Measurements from ENCODE around the gene MSL1.

MSL1 gene

GRCh38 chr17:40086150-40087044 is 35.4 kb upstream of the MSL1 start:
- Histone ChIP-seq H3K36me3 (ENCODE audit: control insufficient read depth in 2 of 2, insufficient read depth in 1 of 2, low read length in 2 of 2) (peaks cover 17 to 55% of the 10 kb centered on the region in 2 experiments; a peak in 2 of 3 replicates), H3K4me1 (ENCODE audit: control insufficient read depth, insufficient read depth, low read length) (no peaks in the 10 kb centered on the region), H3K4me3 (ENCODE audit: low read depth, low read length) (no peak overlapping the region), H3K27ac (ENCODE audit: extremely low read depth, low read depth, low read length) (no peak overlapping the region), H3K9me3 (ENCODE audit: control insufficient read depth, insufficient read depth, low read depth, low read length) (no peaks in the 10 kb centered on the region)
- TF ChIP-seq CTCF (tag by site-specific recombination; IDR thresholded peaks at IDR 0.05) (peak; percentile 65; the same call in 1 of the 2 replicates), ZNF792 (tag by site-specific recombination; IDR thresholded peaks at IDR 0.05) (no peak), ZNF654 (tag by site-specific recombination; IDR thresholded peaks at IDR 0.05; ENCODE audit: low read depth) (peak; percentile 63), ZBTB26 (tag by site-specific recombination; optimal IDR thresholded peaks at IDR 0.05) (peak; percentile 14), PATZ1 (tag by site-specific recombination; IDR thresholded peaks at IDR 0.05) (0 out of 2 replicates have a peak, but pooled peaks have one; percentile 27), ZNF394 (tag by site-specific recombination; IDR thresholded peaks at IDR 0.05; ENCODE audit: borderline replicate concordance) (no peak), MZF1 (tag by site-specific recombination; IDR thresholded peaks at IDR 0.05; ENCODE audit: borderline replicate concordance) (no peak), ZNF280C (tag by site-specific recombination; IDR thresholded peaks at IDR 0.05) (0 out of 2 replicates have a peak, but pooled peaks have one; percentile 28)
- POLR2A ChIA-PET, result interaction anchor here (0.6 to 1.1 kb wide), 3 partner anchors 14 to 113 kb away, joined by 3 to 5 read pairs (median 3); partner anchors contain the start of gene NR1D1
- CTCF ChIA-PET, result interaction anchor here (0.6 to 4.9 kb wide), 33 partner anchors 8 to 879 kb away, joined by 3 to 91 read pairs (median 4); partner anchors contain the start of genes CSF3, MED24, NR1D1 and THRA

- ChIA-PET CTCF (interaction anchor here (0.6 to 4.9 kb wide), 18 partner anchors 12 to 128 kb away, joined by 3 to 91 read pairs (median 7); partner anchors contain the start of genes CSF3, MED24, NR1D1 and THRA), POLR2A (interaction anchor here (1.1 to 1.4 kb wide), 2 partner anchors 13 to 25 kb away, joined by 3 to 5 read pairs; partner anchors contain the start of gene NR1D1)
- peaks cover 17 to 55% of the 10 kb centered on the region in 2 experiments; a peak in 2 of 3 replicates for H3K36me3 ChIP-seq (ENCODE audit: control insufficient read depth in 2 of 2, insufficient read depth in 1 of 2, low read length in 2 of 2)
- H3K9me3 ChIP-seq (ENCODE audit: control insufficient read depth, insufficient read depth, low read depth, low read length), result no peaks in the 10 kb centered on the region
- no peaks in the 10 kb centered on the region for H3K4me1 ChIP-seq (ENCODE audit: control insufficient read depth, insufficient read depth, low read length)
- H3K27ac ChIP-seq (ENCODE audit: extremely low read depth, low read depth, low read length), result no peak overlapping the region
- TF ChIP-seq ZNF266 (tag by site-specific recombination; IDR thresholded peaks at IDR 0.05; ENCODE audit: low read depth), result 0 out of 2 replicates have a peak, but pooled peaks have one; percentile 9
- peak; percentile 60; the same call in 1 of the 2 replicates for TF ChIP-seq ZNF776 (tag by site-specific recombination; IDR thresholded peaks at IDR 0.05; ENCODE audit: borderline replicate concordance)
- TF ChIP-seq KLF8 (tag by site-specific recombination; IDR thresholded peaks at IDR 0.05), result no peak
- 0 out of 2 replicates have a peak, but pooled peaks have one; percentile 86 for TF ChIP-seq ZNF311 (tag by site-specific recombination; IDR thresholded peaks at IDR 0.05; ENCODE audit: borderline replicate concordance)
- TF ChIP-seq ZNF280C (tag by site-specific recombination; IDR thresholded peaks at IDR 0.05), result 0 out of 2 replicates have a peak, but pooled peaks have one; percentile 2
- TF ChIP-seq ZNF658 (tag by site-specific recombination; IDR thresholded peaks at IDR 0.05), result no peak
- no peak for TF ChIP-seq ZNF274 (IDR thresholded peaks at IDR 0.05; ENCODE audit: low read length)
- 0 out of 2 replicates have a peak, but pooled peaks have one; percentile 58 for TF ChIP-seq ZNF274 (tag by site-specific recombination; IDR thresholded peaks at IDR 0.05; ENCODE audit: borderline replicate concordance)
- peak; percentile 96 for TF ChIP-seq ZSCAN4 (tag by site-specific recombination; IDR thresholded peaks at IDR 0.05)
- H3K4me3 ChIP-seq (ENCODE audit: low read depth, low read length), result no peak overlapping the region
Observed at GRCh38 chr17:40087049-40087794, 34.5 kb upstream of the MSL1 start.

Data from HEK293 (cell line).